A549 (cell line): Measurements from ENCODE around the gene KCNK13. TPM values are rescaled to one million over a fixed set of nuclear protein-coding genes. Genes with fewer than 3 reads are reported as not detected.

Experiments used
- ATAC-seq, 2 experiments: fragments of 200-7000 bp in 1 of 2; fragments of >200 bp in 1 of 2; cut with Nextera tagmentation in 1 of 2; cut with Tn5 transposase in 1 of 2; 3 replicates each; pipeline versions ENCODE4 v1.8.0 to v1.9.1; 2018 to 2020; ENCODE audit warnings: mild to moderate bottlenecking in 1 of 2, moderate library complexity in 1 of 2
- CTCF ChIA-PET: fragments of 300-600 bp; sonication (Branson Sonifier 250); formaldehyde crosslinking; extraction: SDS; loops from one replicate; lab custom pipeline; 2021; ENCODE audit warnings: antibody characterized with exemption, inconsistent platforms; lab: Yijun Ruan, JAX
- POLR2A ChIA-PET: fragments of 350-600 bp; formaldehyde crosslinking; extraction: SDS; loops from one replicate; lab custom pipeline; 2021; ENCODE audit warnings: antibody characterized with exemption, inconsistent platforms; lab: Yijun Ruan, JAX
- DNase-seq, 2 experiments: peaks; one replicate each; pipeline versions ENCODE4 v3.0.0 to v3.0.0-alpha.2; 2011 to 2016; ENCODE audit warnings: low read depth in 1 of 2, low spot score in 1 of 2
- FAIRE-seq: peaks from 2 replicates; lab custom pipeline; 2011; peaks lifted over from hg19 to GRCh38; lab: Jason Lieb, UNC
- H3K27ac ChIP-seq, 2 experiments: fragments of >200 bp; sonication (Bioruptor Twin); formaldehyde crosslinking; 3 replicates each; pipeline ENCODE4 v1.5.1; 2016 to 2017
- H3K4me1 ChIP-seq: fragments of >200 bp; sonication (Bioruptor Twin); formaldehyde crosslinking; 3 replicates; pipeline ENCODE4 v1.6.1; 2016
- H3K4me2 ChIP-seq: fragments of >200 bp; sonication (Bioruptor Twin); formaldehyde crosslinking; 3 replicates; pipeline ENCODE4 v1.6.1; 2016
- H3K4me3 ChIP-seq: fragments of >200 bp; sonication (Bioruptor Twin); formaldehyde crosslinking; 3 replicates; pipeline ENCODE4 v1.5.1; 2016
- H3K9me3 ChIP-seq: fragments of >200 bp; sonication (Bioruptor Twin); formaldehyde crosslinking; 3 replicates; pipeline ENCODE4 v1.6.1; 2016
- CBX8 ChIP-seq: fragments of 200-600 bp; sonication (generic); IDR thresholded peaks from 2 replicates; pipeline ENCODE4 v1.6.1; 2016
- CHD2 ChIP-seq: fragments of 150-350 bp; IDR thresholded peaks from 2 replicates; pipeline ENCODE4 v1.6.1; 2014; ENCODE audit warnings: low read length; ENCODE audit not compliant: partially characterized antibody
- CHD4 ChIP-seq: fragments of 200-600 bp; sonication (generic); IDR thresholded peaks from 2 replicates; pipeline ENCODE4 v1.6.1; 2016; ENCODE audit warnings: antibody characterized with exemption, mild to moderate bottlenecking, borderline replicate concordance
- CTCF ChIP-seq: fragments of >200 bp; sonication (Bioruptor Twin); formaldehyde crosslinking; IDR thresholded peaks from 3 replicates; pipeline ENCODE4 v1.5.1; 2016
- FOSB ChIP-seq: fragments of 250-450 bp; sonication (Bioruptor Pico); IDR thresholded peaks from 2 replicates; pipeline ENCODE4 v1.5.0; 2020; ENCODE audit warnings: mild to moderate bottlenecking, moderate library complexity
- FOXS1 ChIP-seq: fragments of 250-450 bp; sonication (Bioruptor Pico); IDR thresholded peaks from 2 replicates; pipeline ENCODE4 v1.5.0; 2020; ENCODE audit warnings: mild to moderate bottlenecking, moderate library complexity
- HES2 ChIP-seq: fragments of >200 bp; sonication (Bioruptor Twin); formaldehyde crosslinking; IDR thresholded peaks from 2 replicates; pipeline ENCODE4 v1.6.1; 2016
- HEYL ChIP-seq: fragments of 250-450 bp; sonication (Bioruptor Pico); IDR thresholded peaks from 2 replicates; pipeline ENCODE4 v1.8.0; 2021; ENCODE audit warnings: mild to moderate bottlenecking, moderate library complexity
- HOXA7 ChIP-seq: fragments of 250-450 bp; sonication (Bioruptor Pico); IDR thresholded peaks from 2 replicates; pipeline ENCODE4 v1.5.0; 2020; ENCODE audit warnings: mild to moderate bottlenecking, moderate library complexity
- HOXB5 ChIP-seq: fragments of 250-450 bp; sonication (Bioruptor Pico); IDR thresholded peaks from 2 replicates; pipeline ENCODE4 v1.5.0; 2020; ENCODE audit warnings: mild to moderate bottlenecking, moderate library complexity
- KDM1A ChIP-seq: fragments of 200-600 bp; sonication (generic); IDR thresholded peaks from 2 replicates; pipeline ENCODE4 v1.6.1; 2016; ENCODE audit warnings: low read depth, mild to moderate bottlenecking
- KDM5A ChIP-seq: fragments of 200-600 bp; sonication (generic); IDR thresholded peaks from 2 replicates; pipeline ENCODE4 v1.6.1; 2016; ENCODE audit warnings: antibody characterized with exemption, mild to moderate bottlenecking
- MAFK ChIP-seq: fragments of 450-650 bp; IDR thresholded peaks from 2 replicates; pipeline ENCODE4 v1.6.1; 2014; ENCODE audit not compliant: partially characterized antibody
- NFE2L2 ChIP-seq: fragments of 150-350 bp; conservative IDR thresholded peaks from 2 replicates; pipeline ENCODE4 v1.6.1; 2014; ENCODE audit warnings: low read length
- NPAS2 ChIP-seq: fragments of 250-450 bp; sonication (Bioruptor Pico); IDR thresholded peaks from 2 replicates; pipeline ENCODE4 v1.8.0; 2022; ENCODE audit warnings: mild to moderate bottlenecking, moderate library complexity, borderline replicate concordance
- PHF8 ChIP-seq: fragments of 200-600 bp; sonication (generic); IDR thresholded peaks from 2 replicates; pipeline ENCODE4 v1.6.1; 2016; ENCODE audit warnings: low read depth, mild to moderate bottlenecking, antibody characterized with exemption, moderate library complexity, borderline replicate concordance
- POLR2A ChIP-seq: IDR thresholded peaks from 2 replicates; pipeline ENCODE4 v1.6.1; 2012; ENCODE audit warnings: mild to moderate bottlenecking, low read length
- POLR2AphosphoS2 ChIP-seq: conservative IDR thresholded peaks from 2 replicates; pipeline ENCODE4 v1.6.1; 2012; ENCODE audit warnings: low read length, improper control_type of control experiment, inconsistent platforms
- RARB ChIP-seq: fragments of 250-450 bp; sonication (Bioruptor Pico); IDR thresholded peaks from 2 replicates; pipeline ENCODE4 v1.8.0; 2021; ENCODE audit warnings: mild to moderate bottlenecking, moderate library complexity
- REST ChIP-seq: fragments of 200-600 bp; sonication (generic); IDR thresholded peaks from 2 replicates; pipeline ENCODE4 v1.6.1; 2016; ENCODE audit warnings: antibody characterized with exemption, mild to moderate bottlenecking, moderate library complexity
- SMC3 ChIP-seq: fragments of >200 bp; sonication (Bioruptor Twin); formaldehyde crosslinking; IDR thresholded peaks from 3 replicates; pipeline ENCODE4 v1.6.1; 2018; ENCODE audit warnings: inconsistent platforms
- TFCP2L1 ChIP-seq: fragments of 250-450 bp; sonication (Bioruptor Pico); IDR thresholded peaks from 2 replicates; pipeline ENCODE4 v1.5.0; 2021; ENCODE audit warnings: mild to moderate bottlenecking
- TP53 ChIP-seq: fragments of 250-450 bp; sonication (Bioruptor Pico); IDR thresholded peaks from 2 replicates; pipeline ENCODE4 v1.5.0; 2021; ENCODE audit warnings: mild to moderate bottlenecking, moderate library complexity
- USF2 ChIP-seq: fragments of 450-650 bp; IDR thresholded peaks from 2 replicates; pipeline ENCODE4 v1.6.1; 2014; ENCODE audit warnings: antibody characterized with exemption
- ZC3H11A ChIP-seq: fragments of 450-650 bp; IDR thresholded peaks from 2 replicates; pipeline ENCODE4 v1.6.1; 2014; ENCODE audit warnings: antibody characterized with exemption, mild to moderate bottlenecking
- ZNF302 ChIP-seq: fragments of 250-450 bp; sonication (Bioruptor Pico); IDR thresholded peaks from 2 replicates; pipeline ENCODE4 v1.9.0; 2021; ENCODE audit warnings: inconsistent platforms, mild to moderate bottlenecking, moderate library complexity
- WGBS: methylation state at CpG from one replicate; pipeline ENCODE4 v1.1.6; 2017; ENCODE audit errors: missing lambda C conversion rate; 5-methylcytosine and 5-hydroxymethylcytosine counted together
- polyA plus RNA-seq, 4 experiments: library from polyadenylated mRNA; depleted of rRNA in 3 of 4; stranded (reverse); fragments of >200 nt; fragmentation: RNase III in 1 of 4; extraction: RNeasy Plus Mini Kit Qiagen cat#74134 plus additional on column Dnase treatment in 1 of 4; gene quantifications; 2 replicates in 3 of 4; 3 replicates in 1 of 4; pipeline ENCODE4 v1.2.3, GENCODE V29; 2011 to 2017

Gene KCNK13
- polyA plus RNA-seq, 2 of the 4 experiments (the other 2 are of a cell fraction): not detected

- WGBS: 64% methylated on average over 10 of the region's 14 CpGs
- ATAC-seq: no peak
- DNase-seq: no peak
- CTCF ChIA-PET: no interaction called here
- Histone ChIP-seq H3K4me3 (no peak overlapping the region), H3K27ac (no peak overlapping the region)
- no peak for TF ChIP-seq POLR2A
- TF ChIP-seq ZNF302 (CRISPR knock-in tag): no peak
- TF ChIP-seq HES2: no peak
- no peak for TF ChIP-seq PHF8
- TF ChIP-seq FOSB (CRISPR knock-in tag): no peak
- TF ChIP-seq MAFK: no peak
- TF ChIP-seq KDM1A: no peak
- TF ChIP-seq HOXB5 (CRISPR knock-in tag): no peak
- no peak for TF ChIP-seq CHD2
- no peak for TF ChIP-seq FOXS1
- TF ChIP-seq, all 56 proteins: peak for 0
- no peak for FAIRE-seq
- POLR2A ChIA-PET: no interaction called here
- Histone ChIP-seq H3K4me2 (no peak overlapping the region), H3K4me1 (no peaks in the 10 kb centered on the region), H3K9me3 (no peaks in the 10 kb centered on the region)
Observed at GRCh38 chr14:90184094-90184493, 122.3 kb downstream of the KCNK13 start.

GRCh38 chr14:90184571-90185266 is 122.9 kb downstream of the KCNK13 start:
- Histone ChIP-seq H3K9me3 (no peaks in the 10 kb centered on the region), H3K4me2 (no peak overlapping the region), H3K4me3 (no peak overlapping the region), H3K27ac (no peak overlapping the region), H3K4me1 (no peaks in the 10 kb centered on the region)
- ChIA-PET CTCF (interaction anchor here (1.7 kb wide), 1 partner anchor 211 kb away, joined by 5 read pairs; no protein-coding TSS in a partner anchor), POLR2A (no interaction called here)
- no peak for FAIRE-seq
- no peak for DNase-seq
- 52% methylated on average over 9 of the region's 23 CpGs for WGBS
- ATAC-seq: no peak
- TF ChIP-seq REST: peak; percentile 4; the same call in 1 of the 2 replicates
- no peak for TF ChIP-seq RARB (CRISPR knock-in tag)

- WGBS: 7% methylated on average over 2 of the region's 2 CpGs
- CTCF ChIA-PET: no interaction called here
- FAIRE-seq: no peak
Observed at GRCh38 chr14:90188588-90188987, 126.8 kb downstream of the KCNK13 start.

More at GRCh38 chr14:90188588-90188987, 126.8 kb downstream of the KCNK13 start:
- no peak for DNase-seq
- Histone ChIP-seq H3K4me1 (no peaks in the 10 kb centered on the region), H3K4me3 (no peak overlapping the region), H3K27ac (no peak overlapping the region), H3K9me3 (no peaks in the 10 kb centered on the region), H3K4me2 (no peak overlapping the region)
- no peak for ATAC-seq
- POLR2A ChIA-PET: no interaction called here
- no peak for TF ChIP-seq CHD4
- no peak for TF ChIP-seq POLR2AphosphoS2
- TF ChIP-seq MAFK: no peak
- no peak for TF ChIP-seq FOXS1
- TF ChIP-seq HEYL (CRISPR knock-in tag): no peak
- TF ChIP-seq HES2: no peak
- no peak for TF ChIP-seq CBX8
- TF ChIP-seq KDM5A: no peak
- no peak for TF ChIP-seq HOXA7
- no peak for TF ChIP-seq CHD2
- no peak for TF ChIP-seq TFCP2L1 (CRISPR knock-in tag)
- TF ChIP-seq USF2: no peak
- no peak for TF ChIP-seq ZC3H11A
- TF ChIP-seq CTCF: no peak
- TF ChIP-seq NFE2L2: no peak
- no peak for TF ChIP-seq SMC3
- TF ChIP-seq NPAS2: no peak
- no peak for TF ChIP-seq PHF8
- TF ChIP-seq TP53 (CRISPR knock-in tag): no peak
